ENCODE data around the gene FTO. TPM values are rescaled to one million over a fixed set of nuclear protein-coding genes. Genes with fewer than 3 reads are reported as not detected.

FTO gene
- total RNA-seq, 4 donors from 2014 or later, result 98.1 to 127 (median 109) TPM

GRCh38 chr16:53666786-53667415 is 37.1 kb upstream of the FTO start:
- Histone ChIP-seq H3K27me3 (no peaks in the 10 kb centered on the region), H3K27ac (no peak overlapping the region), H3K9me3 (no peaks in the 10 kb centered on the region), H3K4me1 (no peaks in the 10 kb centered on the region), H3K4me3 (no peak overlapping the region), H3K36me3 (peaks cover 0 to 4% (median 0%) of the 10 kb centered on the region in 3 donors)
- 88% methylated on average over 3 of the region's 3 CpGs for WGBS, 2 donors
- DNase-seq (ENCODE audit: low spot score in 2 of 2), result no peak
- TF ChIP-seq, protein P1, sequence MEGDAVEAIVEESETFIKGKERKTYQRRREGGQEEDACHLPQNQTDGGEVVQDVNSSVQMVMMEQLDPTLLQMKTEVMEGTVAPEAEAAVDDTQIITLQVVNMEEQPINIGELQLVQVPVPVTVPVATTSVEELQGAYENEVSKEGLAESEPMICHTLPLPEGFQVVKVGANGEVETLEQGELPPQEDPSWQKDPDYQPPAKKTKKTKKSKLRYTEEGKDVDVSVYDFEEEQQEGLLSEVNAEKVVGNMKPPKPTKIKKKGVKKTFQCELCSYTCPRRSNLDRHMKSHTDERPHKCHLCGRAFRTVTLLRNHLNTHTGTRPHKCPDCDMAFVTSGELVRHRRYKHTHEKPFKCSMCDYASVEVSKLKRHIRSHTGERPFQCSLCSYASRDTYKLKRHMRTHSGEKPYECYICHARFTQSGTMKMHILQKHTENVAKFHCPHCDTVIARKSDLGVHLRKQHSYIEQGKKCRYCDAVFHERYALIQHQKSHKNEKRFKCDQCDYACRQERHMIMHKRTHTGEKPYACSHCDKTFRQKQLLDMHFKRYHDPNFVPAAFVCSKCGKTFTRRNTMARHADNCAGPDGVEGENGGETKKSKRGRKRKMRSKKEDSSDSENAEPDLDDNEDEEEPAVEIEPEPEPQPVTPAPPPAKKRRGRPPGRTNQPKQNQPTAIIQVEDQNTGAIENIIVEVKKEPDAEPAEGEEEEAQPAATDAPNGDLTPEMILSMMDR (IDR thresholded peaks at IDR 0.05), result no peak
- TF ChIP-seq EP300 (IDR thresholded peaks at IDR 0.05) (no peak), POLR2A (IDR thresholded peaks at IDR 0.05) (no peak)

DNA sequence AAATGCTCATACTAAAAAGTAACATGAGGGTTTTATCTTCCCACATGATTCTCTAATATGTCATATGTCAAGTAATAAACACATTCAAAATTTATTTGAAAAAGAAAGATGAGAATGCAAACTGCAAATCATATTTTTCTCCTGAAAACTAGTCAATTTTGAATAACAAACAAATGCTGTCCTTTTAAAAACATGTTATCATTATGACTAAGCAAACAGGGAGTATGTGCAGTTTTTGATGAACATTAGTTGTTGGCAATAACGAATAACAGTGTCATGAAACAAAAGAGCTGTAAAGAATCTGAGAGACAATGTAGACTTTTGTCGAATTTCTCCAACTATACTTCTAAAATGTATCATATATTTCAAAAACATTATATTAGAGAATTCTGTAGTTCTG is 35.1 kb upstream of the FTO start:
- DNase-seq (ENCODE audit: low spot score in 2 of 2), result no peak
- peaks cover 0 to 4% (median 0%) of the 10 kb centered on the region in 3 donors for H3K36me3 ChIP-seq
- 55 to 57% methylated on average over 2 of the region's 2 CpGs for WGBS, 2 donors
- H3K4me1 ChIP-seq, result no peaks in the 10 kb centered on the region
- TF ChIP-seq, protein P1 (IDR thresholded peaks at IDR 0.05), result no peak
- TF ChIP-seq EP300 (IDR thresholded peaks at IDR 0.05), result no peak
- no peak for TF ChIP-seq POLR2A (IDR thresholded peaks at IDR 0.05)
- H3K9me3 ChIP-seq, result no peaks in the 10 kb centered on the region
- no peaks in the 10 kb centered on the region for H3K27me3 ChIP-seq
- H3K4me3 ChIP-seq, result no peak overlapping the region
- no peak overlapping the region for H3K27ac ChIP-seq

- TF ChIP-seq EP300 (IDR thresholded peaks at IDR 0.05), result no peak
- no peak for TF ChIP-seq POLR2A (IDR thresholded peaks at IDR 0.05)
- TF ChIP-seq, protein P1 (IDR thresholded peaks at IDR 0.05), result no peak
- H3K27me3 ChIP-seq, result no peaks in the 10 kb centered on the region
- H3K36me3 ChIP-seq, result peaks cover 0 to 4% (median 0%) of the 10 kb centered on the region in 3 donors
- no peaks in the 10 kb centered on the region for H3K4me1 ChIP-seq
- no peak overlapping the region for H3K4me3 ChIP-seq
- no peak for DNase-seq (ENCODE audit: low spot score in 2 of 2)
- no peaks in the 10 kb centered on the region for H3K9me3 ChIP-seq
- no peak overlapping the region for H3K27ac ChIP-seq
Measured at GRCh38 chr16:53672461-53672860, 31.5 kb upstream of the FTO start.

DNA sequence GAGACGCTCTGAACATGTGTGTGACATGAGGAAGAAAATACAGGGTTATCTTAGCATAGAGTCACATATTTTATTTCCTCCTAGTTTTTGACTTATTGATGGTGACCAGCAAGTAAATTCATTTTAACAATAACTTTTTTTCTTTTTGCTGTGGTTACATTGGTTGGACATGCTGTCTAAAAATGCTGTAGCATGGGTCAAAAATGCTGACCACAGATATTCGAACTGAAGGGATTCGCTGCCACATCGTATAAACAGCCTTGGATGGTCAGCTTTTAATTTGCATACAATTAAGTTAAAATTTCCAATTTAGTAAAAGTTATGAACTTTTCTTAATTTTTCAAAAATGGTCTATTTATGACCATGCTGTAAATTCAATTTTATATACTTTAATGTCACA is 30.8 kb upstream of the FTO start:
- no peaks in the 10 kb centered on the region for H3K4me1 ChIP-seq
- WGBS, 2 donors, result 94 to 95% methylated on average over 4 of the region's 4 CpGs
- H3K9me3 ChIP-seq, result no peaks in the 10 kb centered on the region
- DNase-seq (ENCODE audit: low spot score in 2 of 2), result no peak
- TF ChIP-seq, protein P1 (IDR thresholded peaks at IDR 0.05), result no peak
- TF ChIP-seq POLR2A (IDR thresholded peaks at IDR 0.05) (no peak), EP300 (IDR thresholded peaks at IDR 0.05) (no peak)
- H3K36me3 ChIP-seq, result peaks cover 0 to 4% (median 0%) of the 10 kb centered on the region in 3 donors
- no peak overlapping the region for H3K27ac ChIP-seq
- no peaks in the 10 kb centered on the region for H3K27me3 ChIP-seq
- H3K4me3 ChIP-seq, result no peak overlapping the region

DNA sequence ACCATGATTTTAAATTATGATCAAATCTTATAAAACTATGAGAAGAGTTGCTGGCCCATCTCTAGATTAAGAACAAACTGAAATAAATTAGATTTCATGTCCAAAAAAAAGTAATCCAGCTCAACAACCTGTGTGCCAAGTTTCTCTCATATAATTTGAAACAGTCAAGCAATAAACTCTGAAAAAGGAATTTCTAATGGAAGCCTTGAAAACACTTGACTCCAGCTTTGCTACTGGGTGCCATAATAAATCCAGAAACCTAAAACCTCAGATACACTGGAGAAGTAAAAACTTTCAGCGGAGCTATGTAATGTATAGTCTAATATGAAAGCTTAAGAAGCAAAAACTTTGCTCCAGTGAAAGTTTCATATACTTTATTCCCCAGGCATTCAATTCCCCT is 25.8 kb upstream of the FTO start:
- Histone ChIP-seq H3K36me3 (peaks cover 0 to 6% (median 0%) of the 10 kb centered on the region in 3 donors), H3K27ac (no peak overlapping the region), H3K4me1 (no peaks in the 10 kb centered on the region), H3K4me3 (no peak overlapping the region), H3K9me3 (no peaks in the 10 kb centered on the region), H3K27me3 (no peaks in the 10 kb centered on the region)
- WGBS, 2 donors, result 73 to 74% methylated on average over 1 of the region's 1 CpG
- TF ChIP-seq, protein P1 (IDR thresholded peaks at IDR 0.05), result no peak
- TF ChIP-seq EP300 (IDR thresholded peaks at IDR 0.05), result no peak
- no peak for TF ChIP-seq POLR2A (IDR thresholded peaks at IDR 0.05)
- DNase-seq (ENCODE audit: low spot score in 2 of 2), result no peak

Data from tibial nerve (tissue), 4 donors.